GM18861 (cell line): ENCODE results near the gene BMP7.
"Not testable (repeated sequence)": the region's sequence is repeated elsewhere in the genome, so short reads cannot be mapped to it uniquely, and the experiment has no call there.

Experiments used
- ATAC-seq: cut with Tn5 transposase; IDR thresholded peaks from one replicate; pipeline ENCODE4 v1.9.1; 2021; ENCODE audit not compliant: unreplicated experiment

The BMP7 gene

GRCh38 chr20:57288651-57289277 lies 22.3 kb upstream of the BMP7 start:
- no peak for ATAC-seq

GRCh38 chr20:57287901-57288300 lies 21.5 kb upstream of the BMP7 start:
- no peak for ATAC-seq

- no peak for ATAC-seq
Observed at GRCh38 chr20:57287007-57287880, 20.8 kb upstream of the BMP7 start.

GRCh38 chr20:57283860-57284259 lies 17.4 kb upstream of the BMP7 start:
- ATAC-seq, result no peak

- ATAC-seq, result no peak
Observed at GRCh38 chr20:57282670-57283361, 16.4 kb upstream of the BMP7 start.

GRCh38 chr20:57281900-57282299 lies 15.5 kb upstream of the BMP7 start:
- no peak for ATAC-seq

GRCh38 chr20:57280221-57280620 lies 13.8 kb upstream of the BMP7 start:
- ATAC-seq, result no peak

GRCh38 chr20:57279548-57279947 lies 13.1 kb upstream of the BMP7 start:
- ATAC-seq, result not testable (repeated sequence)

GRCh38 chr20:57278457-57278856 lies 12.0 kb upstream of the BMP7 start:
- no peak for ATAC-seq

- no peak for ATAC-seq
Observed at GRCh38 chr20:57277398-57278105, 11.1 kb upstream of the BMP7 start.

- no peak for ATAC-seq
Observed at GRCh38 chr20:57276221-57276620, 9.8 kb upstream of the BMP7 start.

GRCh38 chr20:57275813-57276212 lies 9.4 kb upstream of the BMP7 start:
- ATAC-seq, result no peak

GRCh38 chr20:57275334-57275733 lies 8.9 kb upstream of the BMP7 start:
- no peak for ATAC-seq

GRCh38 chr20:57274846-57275245 lies 8.4 kb upstream of the BMP7 start:
- no peak for ATAC-seq

- ATAC-seq, result no peak
Observed at GRCh38 chr20:57274299-57274698, 7.9 kb upstream of the BMP7 start.

- no peak for ATAC-seq
Observed at GRCh38 chr20:57272883-57273535, 6.6 kb upstream of the BMP7 start.

- ATAC-seq, result no peak
Observed at GRCh38 chr20:57270204-57270984, 4.0 kb upstream of the BMP7 start.

- ATAC-seq, result no peak
Observed at GRCh38 chr20:57269148-57269984, 2.9 kb upstream of the BMP7 start.
